Memory B cell (primary cell): ENCODE data around the gene PTPN14.
"Not testable (repeated sequence)": the region's sequence is repeated elsewhere in the genome, so short reads cannot be mapped to it uniquely, and the experiment has no call there.

Experiments used
- ATAC-seq: fragments of 150-1000 bp; cut with Tn5 transposase; 2 replicates; pipeline ENCODE4 v1.10.0; 2021; ENCODE audit warnings: low read depth, mild to moderate bottlenecking, moderate library complexity
- DNase-seq, 2 donors: peaks; one replicate each; pipeline ENCODE4 v3.0.0; 2022; ENCODE audit warnings: low spot score in 2 of 2
- H3K27ac Mint-ChIP-seq: one replicate; pipeline ENCODE4 v1.8.0; 2022; ENCODE audit warnings: mild to moderate bottlenecking, moderate library complexity, mixed read lengths
- H3K27me3 Mint-ChIP-seq: one replicate; pipeline ENCODE4 v1.8.0; 2022; ENCODE audit warnings: mixed read lengths
- H3K36me3 Mint-ChIP-seq: one replicate; pipeline ENCODE4 v1.8.0; 2022; ENCODE audit warnings: mild to moderate bottlenecking, mixed read lengths
- H3K4me1 Mint-ChIP-seq: one replicate; pipeline ENCODE4 v1.8.0; 2022; ENCODE audit warnings: mixed read lengths
- H3K4me3 Mint-ChIP-seq: one replicate; pipeline ENCODE4 v1.8.0; 2022; ENCODE audit warnings: mild to moderate bottlenecking, moderate library complexity, mixed read lengths
- H3K9me3 Mint-ChIP-seq: one replicate; pipeline ENCODE4 v1.8.0; 2022; ENCODE audit warnings: mixed read lengths

Gene PTPN14

GRCh38 chr1:214404571-214405213 is 146.7 kb downstream of the PTPN14 start:
- H3K4me1 Mint-ChIP-seq: no peaks in the 10 kb centered on the region
- ATAC-seq: no peak
- no peaks in the 10 kb centered on the region for H3K9me3 Mint-ChIP-seq
- no peak overlapping the region for H3K27ac Mint-ChIP-seq
- H3K4me3 Mint-ChIP-seq: no peak overlapping the region
- H3K27me3 Mint-ChIP-seq: peaks cover 6% of the 10 kb centered on the region
- DNase-seq: no peak
- no peaks in the 10 kb centered on the region for H3K36me3 Mint-ChIP-seq

GRCh38 chr1:214404154-214404553 is 147.2 kb downstream of the PTPN14 start:
- ATAC-seq (no peak), DNase-seq (no peak)
- Mint-ChIP-seq H3K4me3 (no peak overlapping the region), H3K9me3 (no peaks in the 10 kb centered on the region), H3K36me3 (no peaks in the 10 kb centered on the region), H3K4me1 (no peaks in the 10 kb centered on the region), H3K27ac (no peak overlapping the region), H3K27me3 (peaks cover 12% of the 10 kb centered on the region)

- H3K4me3 Mint-ChIP-seq: no peak overlapping the region
- no peak overlapping the region for H3K27ac Mint-ChIP-seq
- no peak for DNase-seq
- ATAC-seq: no peak
- no peaks in the 10 kb centered on the region for H3K4me1 Mint-ChIP-seq
- H3K27me3 Mint-ChIP-seq: peaks cover 13% of the 10 kb centered on the region
- no peaks in the 10 kb centered on the region for H3K36me3 Mint-ChIP-seq
- H3K9me3 Mint-ChIP-seq: no peaks in the 10 kb centered on the region
Observed at GRCh38 chr1:214403431-214403830, 148.0 kb downstream of the PTPN14 start.

- Mint-ChIP-seq H3K4me3 (no peak overlapping the region), H3K27me3 (peaks cover 18% of the 10 kb centered on the region), H3K27ac (no peak overlapping the region), H3K4me1 (no peaks in the 10 kb centered on the region), H3K9me3 (no peaks in the 10 kb centered on the region), H3K36me3 (no peaks in the 10 kb centered on the region)
- ATAC-seq (no peak), DNase-seq (no peak)
Observed at GRCh38 chr1:214402613-214403083, 148.8 kb downstream of the PTPN14 start.

GRCh38 chr1:214401666-214402065 is 149.7 kb downstream of the PTPN14 start:
- no peaks in the 10 kb centered on the region for H3K4me1 Mint-ChIP-seq
- ATAC-seq (no peak), DNase-seq (no peak)
- H3K4me3 Mint-ChIP-seq: no peak overlapping the region
- H3K36me3 Mint-ChIP-seq: no peaks in the 10 kb centered on the region
- no peaks in the 10 kb centered on the region for H3K9me3 Mint-ChIP-seq
- peaks cover 18% of the 10 kb centered on the region for H3K27me3 Mint-ChIP-seq
- no peak overlapping the region for H3K27ac Mint-ChIP-seq

- no peak overlapping the region for H3K4me3 Mint-ChIP-seq
- no peak for DNase-seq
- H3K9me3 Mint-ChIP-seq: no peaks in the 10 kb centered on the region
- no peak for ATAC-seq
- no peaks in the 10 kb centered on the region for H3K4me1 Mint-ChIP-seq
- H3K36me3 Mint-ChIP-seq: no peaks in the 10 kb centered on the region
- no peak overlapping the region for H3K27ac Mint-ChIP-seq
- H3K27me3 Mint-ChIP-seq: peaks cover 18% of the 10 kb centered on the region
Observed at GRCh38 chr1:214400131-214400530, 151.3 kb downstream of the PTPN14 start.

GRCh38 chr1:214398490-214398889 is 152.9 kb downstream of the PTPN14 start:
- H3K9me3 Mint-ChIP-seq: no peaks in the 10 kb centered on the region
- H3K27me3 Mint-ChIP-seq: peaks cover 16% of the 10 kb centered on the region
- H3K27ac Mint-ChIP-seq: no peak overlapping the region
- no peak overlapping the region for H3K4me3 Mint-ChIP-seq
- ATAC-seq: no peak
- DNase-seq: no peak
- H3K4me1 Mint-ChIP-seq: no peaks in the 10 kb centered on the region
- H3K36me3 Mint-ChIP-seq: no peaks in the 10 kb centered on the region

GRCh38 chr1:214397497-214397896 is 153.9 kb downstream of the PTPN14 start:
- no peaks in the 10 kb centered on the region for H3K9me3 Mint-ChIP-seq
- no peaks in the 10 kb centered on the region for H3K4me1 Mint-ChIP-seq
- peaks cover 15% of the 10 kb centered on the region for H3K27me3 Mint-ChIP-seq
- ATAC-seq: no peak
- no peak overlapping the region for H3K4me3 Mint-ChIP-seq
- DNase-seq: no peak
- H3K36me3 Mint-ChIP-seq: no peaks in the 10 kb centered on the region
- H3K27ac Mint-ChIP-seq: no peak overlapping the region

- H3K4me3 Mint-ChIP-seq: no peak overlapping the region
- H3K9me3 Mint-ChIP-seq: peaks cover 2% of the 10 kb centered on the region
- H3K4me1 Mint-ChIP-seq: no peaks in the 10 kb centered on the region
- H3K27me3 Mint-ChIP-seq: peaks cover 15% of the 10 kb centered on the region
- DNase-seq: no peak
- no peaks in the 10 kb centered on the region for H3K36me3 Mint-ChIP-seq
- no peak overlapping the region for H3K27ac Mint-ChIP-seq
- no peak for ATAC-seq
Observed at GRCh38 chr1:214396330-214396729, 155.1 kb downstream of the PTPN14 start.

- not testable (repeated sequence) for H3K9me3 Mint-ChIP-seq, H3K4me1 Mint-ChIP-seq, H3K4me3 Mint-ChIP-seq, H3K36me3 Mint-ChIP-seq, H3K27ac Mint-ChIP-seq, ATAC-seq, DNase-seq
- peaks cover 10% of the 10 kb centered on the region for H3K27me3 Mint-ChIP-seq
Observed at GRCh38 chr1:214394569-214394968, 156.8 kb downstream of the PTPN14 start.

- Mint-ChIP-seq H3K27me3 (peaks cover 3% of the 10 kb centered on the region), H3K9me3 (peaks cover 2% of the 10 kb centered on the region), H3K36me3 (no peaks in the 10 kb centered on the region), H3K4me3 (no peak overlapping the region), H3K4me1 (no peaks in the 10 kb centered on the region), H3K27ac (no peak overlapping the region)
- DNase-seq (no peak), ATAC-seq (no peak)
Observed at GRCh38 chr1:214393086-214393485, 158.3 kb downstream of the PTPN14 start.

GRCh38 chr1:214391873-214392645 is 159.3 kb downstream of the PTPN14 start:
- ATAC-seq: no peak
- DNase-seq: no peak
- no peaks in the 10 kb centered on the region for H3K4me1 Mint-ChIP-seq
- no peak overlapping the region for H3K4me3 Mint-ChIP-seq
- no peak overlapping the region for H3K27ac Mint-ChIP-seq
- peaks cover 2% of the 10 kb centered on the region for H3K9me3 Mint-ChIP-seq
- H3K36me3 Mint-ChIP-seq: no peaks in the 10 kb centered on the region
- no peaks in the 10 kb centered on the region for H3K27me3 Mint-ChIP-seq

- Mint-ChIP-seq H3K27me3 (no peaks in the 10 kb centered on the region), H3K9me3 (peaks cover 2% of the 10 kb centered on the region), H3K27ac (no peak overlapping the region), H3K4me1 (no peaks in the 10 kb centered on the region), H3K4me3 (no peak overlapping the region), H3K36me3 (no peaks in the 10 kb centered on the region)
- no peak for ATAC-seq
- no peak for DNase-seq
Observed at GRCh38 chr1:214389734-214390133, 161.7 kb downstream of the PTPN14 start.

- Mint-ChIP-seq H3K36me3 (no peaks in the 10 kb centered on the region), H3K4me1 (no peaks in the 10 kb centered on the region), H3K27ac (no peak overlapping the region), H3K27me3 (no peaks in the 10 kb centered on the region), H3K4me3 (no peak overlapping the region), H3K9me3 (no peaks in the 10 kb centered on the region)
- ATAC-seq (no peak), DNase-seq (no peak)
Observed at GRCh38 chr1:214386747-214387146, 164.7 kb downstream of the PTPN14 start.

- H3K27ac Mint-ChIP-seq: no peak overlapping the region
- DNase-seq (no peak), ATAC-seq (no peak)
- no peaks in the 10 kb centered on the region for H3K9me3 Mint-ChIP-seq
- H3K4me1 Mint-ChIP-seq: no peaks in the 10 kb centered on the region
- no peak overlapping the region for H3K4me3 Mint-ChIP-seq
- no peaks in the 10 kb centered on the region for H3K27me3 Mint-ChIP-seq
- no peaks in the 10 kb centered on the region for H3K36me3 Mint-ChIP-seq
Observed at GRCh38 chr1:214386333-214386732, 165.1 kb downstream of the PTPN14 start.
